WTC11 (cell line): ENCODE results near the gene KCND1.

Experiments used
- JUN ChIP-seq: sonication (generic); formaldehyde crosslinking; IDR thresholded peaks from 2 replicates; pipeline ENCODE4 v1.8.0; 2023; ENCODE audit warnings: mild to moderate bottlenecking, missing genetic modification reagents
- ZNF396 ChIP-seq: fragments of 250-450 bp; sonication (Bioruptor Pico); IDR thresholded peaks from 2 replicates; pipeline ENCODE4 v1.8.0; 2021; ENCODE audit warnings: mild to moderate bottlenecking, moderate library complexity, borderline replicate concordance
- ZNF423 ChIP-seq: fragments of 250-450 bp; sonication (Bioruptor Pico); IDR thresholded peaks from 2 replicates; pipeline ENCODE4 v2.1.2; 2022; ENCODE audit warnings: mild to moderate bottlenecking, moderate library complexity
- TF ChIP-seq, protein P1 (sequence below): fragments of 200-600 bp; IDR thresholded peaks from 2 replicates; pipeline ENCODE4 v1.8.0; 2022; ENCODE audit warnings: antibody characterized with exemption
- TF ChIP-seq, protein P2 (sequence below): sonication (generic); formaldehyde crosslinking; IDR thresholded peaks from 2 replicates; pipeline ENCODE4 v1.8.1; 2022; ENCODE audit warnings: low read depth, missing genetic modification reagents, borderline replicate concordance
- TF ChIP-seq, protein P3 (sequence below): sonication (generic); formaldehyde crosslinking; IDR thresholded peaks from 2 replicates; pipeline ENCODE4 v1.8.1; 2022; ENCODE audit warnings: low read depth, mild to moderate bottlenecking, moderate library complexity, missing genetic modification reagents, borderline replicate concordance

DNA sequence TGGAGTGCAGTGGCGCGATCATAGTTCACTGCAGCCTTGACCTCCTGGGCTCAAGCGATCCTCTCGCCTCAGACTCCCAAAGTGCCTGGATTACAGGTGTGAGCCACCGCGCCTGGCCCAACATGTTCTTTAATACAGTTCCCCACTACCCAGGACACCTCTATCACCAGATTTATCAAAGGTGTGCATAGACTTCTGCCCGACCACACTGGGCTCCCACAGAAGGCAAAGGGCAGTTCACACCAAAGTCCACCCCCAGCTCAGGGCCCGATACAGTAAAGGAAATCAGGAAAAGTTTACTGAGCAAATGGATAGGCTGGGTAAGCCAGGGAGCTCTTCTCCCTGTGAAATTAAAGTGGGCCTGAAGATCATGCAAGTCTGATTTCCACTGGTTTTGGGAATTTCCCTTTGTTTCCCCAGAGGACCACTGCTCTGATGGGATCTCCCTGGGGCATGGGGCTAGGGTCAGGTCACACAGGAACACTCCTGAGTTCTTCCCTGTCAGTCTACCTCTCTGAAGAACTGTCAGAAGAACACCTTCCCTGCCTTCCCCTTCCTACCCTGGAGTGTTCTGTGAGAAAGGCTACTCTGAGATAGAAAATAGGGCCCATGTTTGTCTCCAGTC lies 35.1 kb downstream of the KCND1 start:
- TF ChIP-seq, protein P1, sequence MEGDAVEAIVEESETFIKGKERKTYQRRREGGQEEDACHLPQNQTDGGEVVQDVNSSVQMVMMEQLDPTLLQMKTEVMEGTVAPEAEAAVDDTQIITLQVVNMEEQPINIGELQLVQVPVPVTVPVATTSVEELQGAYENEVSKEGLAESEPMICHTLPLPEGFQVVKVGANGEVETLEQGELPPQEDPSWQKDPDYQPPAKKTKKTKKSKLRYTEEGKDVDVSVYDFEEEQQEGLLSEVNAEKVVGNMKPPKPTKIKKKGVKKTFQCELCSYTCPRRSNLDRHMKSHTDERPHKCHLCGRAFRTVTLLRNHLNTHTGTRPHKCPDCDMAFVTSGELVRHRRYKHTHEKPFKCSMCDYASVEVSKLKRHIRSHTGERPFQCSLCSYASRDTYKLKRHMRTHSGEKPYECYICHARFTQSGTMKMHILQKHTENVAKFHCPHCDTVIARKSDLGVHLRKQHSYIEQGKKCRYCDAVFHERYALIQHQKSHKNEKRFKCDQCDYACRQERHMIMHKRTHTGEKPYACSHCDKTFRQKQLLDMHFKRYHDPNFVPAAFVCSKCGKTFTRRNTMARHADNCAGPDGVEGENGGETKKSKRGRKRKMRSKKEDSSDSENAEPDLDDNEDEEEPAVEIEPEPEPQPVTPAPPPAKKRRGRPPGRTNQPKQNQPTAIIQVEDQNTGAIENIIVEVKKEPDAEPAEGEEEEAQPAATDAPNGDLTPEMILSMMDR: no peak
- TF ChIP-seq, protein P2, sequence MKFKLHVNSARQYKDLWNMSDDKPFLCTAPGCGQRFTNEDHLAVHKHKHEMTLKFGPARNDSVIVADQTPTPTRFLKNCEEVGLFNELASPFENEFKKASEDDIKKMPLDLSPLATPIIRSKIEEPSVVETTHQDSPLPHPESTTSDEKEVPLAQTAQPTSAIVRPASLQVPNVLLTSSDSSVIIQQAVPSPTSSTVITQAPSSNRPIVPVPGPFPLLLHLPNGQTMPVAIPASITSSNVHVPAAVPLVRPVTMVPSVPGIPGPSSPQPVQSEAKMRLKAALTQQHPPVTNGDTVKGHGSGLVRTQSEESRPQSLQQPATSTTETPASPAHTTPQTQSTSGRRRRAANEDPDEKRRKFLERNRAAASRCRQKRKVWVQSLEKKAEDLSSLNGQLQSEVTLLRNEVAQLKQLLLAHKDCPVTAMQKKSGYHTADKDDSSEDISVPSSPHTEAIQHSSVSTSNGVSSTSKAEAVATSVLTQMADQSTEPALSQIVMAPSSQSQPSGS (CRISPR knock-in tag): no peak
- TF ChIP-seq JUN (no peak), ZNF396 (no peak), ZNF423 (CRISPR knock-in tag) (no peak)
- TF ChIP-seq, protein P3, sequence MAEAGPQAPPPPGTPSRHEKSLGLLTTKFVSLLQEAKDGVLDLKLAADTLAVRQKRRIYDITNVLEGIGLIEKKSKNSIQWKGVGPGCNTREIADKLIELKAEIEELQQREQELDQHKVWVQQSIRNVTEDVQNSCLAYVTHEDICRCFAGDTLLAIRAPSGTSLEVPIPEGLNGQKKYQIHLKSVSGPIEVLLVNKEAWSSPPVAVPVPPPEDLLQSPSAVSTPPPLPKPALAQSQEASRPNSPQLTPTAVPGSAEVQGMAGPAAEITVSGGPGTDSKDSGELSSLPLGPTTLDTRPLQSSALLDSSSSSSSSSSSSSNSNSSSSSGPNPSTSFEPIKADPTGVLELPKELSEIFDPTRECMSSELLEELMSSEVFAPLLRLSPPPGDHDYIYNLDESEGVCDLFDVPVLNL (CRISPR knock-in tag): no peak
